Endothelial cell of umbilical vein (primary cell): Measurements from ENCODE around the gene FAM32A. TPM values are rescaled to one million over a fixed set of nuclear protein-coding genes. Genes with fewer than 3 reads are reported as not detected.

Source experiments
- BruUV-seq: library from RNA; stranded (reverse); fragments of 400-500 nt; replicated peaks from 2 replicates; lab custom pipeline; 2021; lab: Mats Ljungman, UMichigan
- CTCF ChIA-PET: fragments of 300-600, 350-600 bp; sonication (Branson Sonifier 250); formaldehyde crosslinking; loops from one replicate; lab custom pipeline; 2021; ENCODE audit warnings: antibody characterized with exemption, inconsistent platforms; lab: Charles Lee
- POLR2A ChIA-PET: fragments of 300-600, 350-600 bp; sonication (Branson Sonifier 250); formaldehyde crosslinking; loops from one replicate; lab custom pipeline; 2021; ENCODE audit warnings: antibody characterized with exemption, inconsistent platforms; lab: Charles Lee
- DNase-seq: peaks from one replicate; pipeline ENCODE4 v3.0.0-alpha.2; 2011; ENCODE audit warnings: low read depth, low spot score
- FAIRE-seq: peaks from 2 replicates; lab custom pipeline; 2011; peaks lifted over from hg19 to GRCh38; lab: Jason Lieb, UNC
- H2AFZ ChIP-seq: 2 replicates; pipeline ENCODE4 v1.6.0; 2012; ENCODE audit warnings: low read depth, low read length, control low read depth, inconsistent platforms
- H3K27ac ChIP-seq: 2 replicates; pipeline ENCODE4 v1.5.1; 2011; ENCODE audit warnings: low read depth, mild to moderate bottlenecking, control low read depth, low read length, moderate library complexity; ENCODE audit not compliant: insufficient read depth
- H3K27me3 ChIP-seq, 2 experiments: 2 replicates each; pipeline versions ENCODE4 v1.6.0 to v1.6.1; 2011; ENCODE audit warnings: low read length in 2 of 2, mixed read lengths in 1 of 2; ENCODE audit not compliant: control insufficient read depth in 2 of 2, insufficient read depth in 2 of 2
- H3K36me3 ChIP-seq, 2 experiments: 2 replicates in 1 of 2; 3 replicates in 1 of 2; pipeline ENCODE4 v1.5.1; 2011; ENCODE audit warnings: low read length in 2 of 2, mild to moderate bottlenecking in 1 of 2, moderate library complexity in 1 of 2; ENCODE audit not compliant: control insufficient read depth in 2 of 2, insufficient read depth in 2 of 2; ENCODE audit errors: extremely low read depth in 1 of 2
- H3K4me1 ChIP-seq: 3 replicates; pipeline ENCODE4 v1.5.1; 2011; ENCODE audit warnings: mild to moderate bottlenecking, low read length; ENCODE audit not compliant: control insufficient read depth, insufficient read depth; ENCODE audit errors: extremely low read depth
- H3K4me2 ChIP-seq: 2 replicates; pipeline ENCODE4 v1.6.1; 2011; ENCODE audit warnings: low read length, control low read depth, mixed read lengths; ENCODE audit not compliant: insufficient read depth
- H3K4me3 ChIP-seq, 3 experiments: fragments of 200-600 bp in 1 of 3; sonication (generic), shearing (Covaris generic) in 1 of 3; replicated peaks in 1 of 3; 2 replicates each; pipeline ENCODE4 v1.5.1; 2011 to 2016; ENCODE audit warnings: control low read depth in 3 of 3, low read length in 3 of 3, mild to moderate bottlenecking in 2 of 3, inconsistent platforms in 1 of 3, low read depth in 1 of 3, moderate library complexity in 1 of 3; ENCODE audit not compliant: insufficient read depth in 1 of 3
- H3K79me2 ChIP-seq: 2 replicates; pipeline ENCODE4 v1.6.0; 2012; ENCODE audit warnings: low read length, inconsistent platforms; ENCODE audit not compliant: control insufficient read depth, insufficient read depth
- H3K9ac ChIP-seq: replicated peaks from 2 replicates; pipeline ENCODE3; 2011; ENCODE audit warnings: low read length, control low read depth; ENCODE audit not compliant: insufficient read depth; ENCODE audit errors: extremely low read depth
- H3K9me1 ChIP-seq: replicated peaks from 3 replicates; pipeline ENCODE4 v1.6.0; 2011; ENCODE audit warnings: mild to moderate bottlenecking, low read length; ENCODE audit not compliant: control insufficient read depth, insufficient read depth; ENCODE audit errors: extremely low read depth
- H3K9me3 ChIP-seq: replicated peaks from 2 replicates; pipeline ENCODE4 v1.5.1; 2012; ENCODE audit warnings: low read length, inconsistent platforms; ENCODE audit not compliant: control insufficient read depth, insufficient read depth
- H4K20me1 ChIP-seq: replicated peaks from 2 replicates; pipeline ENCODE3; 2011; ENCODE audit warnings: mild to moderate bottlenecking, low read length; ENCODE audit not compliant: control insufficient read depth, insufficient read depth; ENCODE audit errors: extremely low read depth
- EZH2 ChIP-seq: IDR thresholded peaks from 2 replicates; pipeline ENCODE4 v1.6.1; 2012; ENCODE audit warnings: borderline replicate concordance, low read depth, mild to moderate bottlenecking, moderate library complexity, low read length, inconsistent platforms; ENCODE audit not compliant: severe bottlenecking
- FOS ChIP-seq: IDR thresholded peaks from 2 replicates; pipeline ENCODE4 v1.6.1; 2011; ENCODE audit warnings: mild to moderate bottlenecking, low read length, moderate library complexity, borderline replicate concordance; ENCODE audit not compliant: insufficient read depth
- GATA2 ChIP-seq: IDR thresholded peaks from 2 replicates; pipeline ENCODE4 v1.7.0; 2011; ENCODE audit warnings: low read depth, mild to moderate bottlenecking, moderate library complexity, mixed read lengths, low read length; ENCODE audit not compliant: insufficient read length, insufficient read depth
- JUN ChIP-seq: IDR thresholded peaks from 2 replicates; pipeline ENCODE4 v1.6.1; 2011; ENCODE audit warnings: borderline replicate concordance, low read depth; ENCODE audit not compliant: insufficient read length, insufficient read depth
- MYC ChIP-seq: IDR thresholded peaks from one replicate; pipeline ENCODE4 v1.6.1; 2011; ENCODE audit warnings: mild to moderate bottlenecking, low read depth, low read length
- POLR2A ChIP-seq: IDR thresholded peaks from 2 replicates; pipeline ENCODE4 v1.6.1; 2012; ENCODE audit warnings: low read depth, mild to moderate bottlenecking, control low read depth, low read length
- POLR2AphosphoS5 ChIP-seq: IDR thresholded peaks from 2 replicates; pipeline ENCODE4 v1.6.1; 2012; ENCODE audit warnings: low read depth, mild to moderate bottlenecking, control low read depth, low read length, moderate library complexity; ENCODE audit not compliant: insufficient read depth
- dilution Hi-C: fragments of 300-500 bp; cut with MboI; formaldehyde crosslinking; loops from one replicate; pipeline ENCODE4 v1.15.0; 2019; ENCODE audit warnings: low sequenced_read_pairs; ENCODE audit not compliant: extremely low pct_ligation_motif_present
- intact Hi-C: fragments of 100-400 bp; cut with micrococcal nuclease; formaldehyde crosslinking; loops from one replicate; pipeline ENCODE4 v1.10.0; 2022
- polyA plus RNA-seq, 4 experiments: library from polyadenylated mRNA; depleted of rRNA in 3 of 4; stranded (reverse) in 3 of 4; unstranded in 1 of 4; fragments of >200 nt; gene quantifications; 2 replicates each; pipeline versions ENCODE4 v1.2.1 to v1.2.3, GENCODE V29; 2011 to 2012; ENCODE audit warnings: missing spikeins in 1 of 4
- total RNA-seq: library from RNA; stranded (reverse); gene quantifications from 2 replicates; pipeline ENCODE4 v1.2.3, GENCODE V29; 2021
- TF ChIP-seq, protein P1 (sequence below), 2 donors: IDR thresholded peaks; 1 replicate in 1 of 2; 2 replicates in 1 of 2; pipeline ENCODE4 v1.5.1; 2011; ENCODE audit warnings: low read length in 2 of 2, mild to moderate bottlenecking in 2 of 2, moderate library complexity in 2 of 2, control low read depth in 1 of 2, inconsistent platforms in 1 of 2, low read depth in 1 of 2; ENCODE audit not compliant: insufficient read depth in 1 of 2; ENCODE audit errors: extremely low read depth in 1 of 2
- TF ChIP-seq, protein P2 (sequence below): IDR thresholded peaks from 2 replicates; pipeline ENCODE4 v1.6.1; 2011; ENCODE audit not compliant: insufficient read depth, insufficient read length

The FAM32A gene
- total and polyA plus RNA-seq, 2 donors (not counting 3 experiments of a cell fraction or from before 2014, with no cell fraction given) = 82.8 to 130 TPM

DNA sequence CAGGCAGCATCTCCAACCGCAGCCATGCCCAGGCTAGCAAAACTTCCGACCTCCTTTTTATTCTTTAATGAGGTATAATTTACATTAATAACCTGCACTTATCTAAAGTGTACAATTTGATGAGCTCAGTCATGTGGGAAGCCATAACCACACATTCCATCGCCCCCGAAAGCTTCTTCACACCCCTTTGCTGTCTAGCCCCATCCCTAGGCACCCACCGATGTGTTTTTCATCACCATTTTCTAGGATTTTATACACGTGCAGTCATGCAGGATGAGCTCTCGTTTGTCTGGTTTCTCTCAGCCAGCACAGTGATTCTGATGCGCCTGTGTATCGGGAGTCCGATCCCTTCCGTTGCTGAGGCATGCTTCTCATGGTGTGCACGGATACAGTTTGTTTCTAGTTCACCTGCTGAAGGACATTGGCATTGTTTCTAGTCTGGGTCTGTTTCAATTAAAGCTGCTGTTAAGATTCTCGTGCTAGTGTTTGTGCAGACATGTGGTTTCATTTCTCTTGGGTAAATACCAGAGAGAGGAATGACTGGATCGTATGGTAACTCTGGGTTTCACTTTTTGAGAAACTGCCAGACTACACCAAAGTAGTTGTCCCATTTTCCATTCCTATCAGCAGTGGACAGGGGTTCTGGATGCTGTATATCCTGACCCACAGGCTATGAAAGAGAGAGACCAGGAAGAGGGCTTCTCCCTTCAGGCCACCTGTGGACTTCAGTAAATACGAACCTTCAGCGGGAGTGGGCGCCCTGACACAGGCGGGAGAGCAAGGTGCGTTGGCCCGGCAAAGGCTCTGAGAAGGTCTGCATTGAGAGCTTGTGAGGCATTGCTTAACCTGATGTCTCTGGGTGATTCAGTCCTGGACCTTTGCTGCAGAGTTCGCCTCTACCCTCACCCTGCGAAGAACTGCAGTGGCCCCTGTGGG is 17.4 kb downstream of the FAM32A start:
- H4K20me1 ChIP-seq = no peaks in the 10 kb centered on the region
- H2AFZ ChIP-seq = no peak overlapping the region
- H3K4me1 ChIP-seq = peaks cover 10% of the 10 kb centered on the region
- no peak for TF ChIP-seq FOS
- TF ChIP-seq, protein P1, sequence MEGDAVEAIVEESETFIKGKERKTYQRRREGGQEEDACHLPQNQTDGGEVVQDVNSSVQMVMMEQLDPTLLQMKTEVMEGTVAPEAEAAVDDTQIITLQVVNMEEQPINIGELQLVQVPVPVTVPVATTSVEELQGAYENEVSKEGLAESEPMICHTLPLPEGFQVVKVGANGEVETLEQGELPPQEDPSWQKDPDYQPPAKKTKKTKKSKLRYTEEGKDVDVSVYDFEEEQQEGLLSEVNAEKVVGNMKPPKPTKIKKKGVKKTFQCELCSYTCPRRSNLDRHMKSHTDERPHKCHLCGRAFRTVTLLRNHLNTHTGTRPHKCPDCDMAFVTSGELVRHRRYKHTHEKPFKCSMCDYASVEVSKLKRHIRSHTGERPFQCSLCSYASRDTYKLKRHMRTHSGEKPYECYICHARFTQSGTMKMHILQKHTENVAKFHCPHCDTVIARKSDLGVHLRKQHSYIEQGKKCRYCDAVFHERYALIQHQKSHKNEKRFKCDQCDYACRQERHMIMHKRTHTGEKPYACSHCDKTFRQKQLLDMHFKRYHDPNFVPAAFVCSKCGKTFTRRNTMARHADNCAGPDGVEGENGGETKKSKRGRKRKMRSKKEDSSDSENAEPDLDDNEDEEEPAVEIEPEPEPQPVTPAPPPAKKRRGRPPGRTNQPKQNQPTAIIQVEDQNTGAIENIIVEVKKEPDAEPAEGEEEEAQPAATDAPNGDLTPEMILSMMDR (IDR thresholded peaks at IDR 0.05; ENCODE audit: extremely low read depth in 1 of 2, insufficient read depth in 1 of 2, low read depth in 1 of 2, low read length in 2 of 2) = no peak
- TF ChIP-seq, protein P2, sequence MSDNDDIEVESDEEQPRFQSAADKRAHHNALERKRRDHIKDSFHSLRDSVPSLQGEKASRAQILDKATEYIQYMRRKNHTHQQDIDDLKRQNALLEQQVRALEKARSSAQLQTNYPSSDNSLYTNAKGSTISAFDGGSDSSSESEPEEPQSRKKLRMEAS = no peak
- TF ChIP-seq EZH2 = no peak
- TF ChIP-seq MYC = no peak
- TF ChIP-seq JUN = no peak
- TF ChIP-seq POLR2A = no peak
- no peak for TF ChIP-seq POLR2AphosphoS5
- TF ChIP-seq GATA2 = no peak
- H3K79me2 ChIP-seq = peaks cover 47% of the 10 kb centered on the region
- H3K9ac ChIP-seq = no peak overlapping the region
- FAIRE-seq = no peak
- DNase-seq = no peak
- peaks cover 5 to 32% of the 10 kb centered on the region in 2 experiments for H3K36me3 ChIP-seq
- no peaks in the 10 kb centered on the region for H3K9me3 ChIP-seq
- intact Hi-C loops = no loop called here
- H3K4me2 ChIP-seq = no peak overlapping the region
- H3K27ac ChIP-seq = no peak overlapping the region
- H3K27me3 ChIP-seq = no peaks in the 10 kb centered on the region
- H3K9me1 ChIP-seq = no peaks in the 10 kb centered on the region
- H3K4me3 ChIP-seq = no peak overlapping the region
- BruUV-seq = no TSS peak
- dilution Hi-C loops = loop anchor here (25.0 kb wide), 1 partner anchor 160 kb away; no protein-coding TSS in a partner anchor
- CTCF ChIA-PET = no interaction called here
- POLR2A ChIA-PET = no interaction called here
